ENCODE measurements around the gene REG3A.

Gene REG3A

DNA sequence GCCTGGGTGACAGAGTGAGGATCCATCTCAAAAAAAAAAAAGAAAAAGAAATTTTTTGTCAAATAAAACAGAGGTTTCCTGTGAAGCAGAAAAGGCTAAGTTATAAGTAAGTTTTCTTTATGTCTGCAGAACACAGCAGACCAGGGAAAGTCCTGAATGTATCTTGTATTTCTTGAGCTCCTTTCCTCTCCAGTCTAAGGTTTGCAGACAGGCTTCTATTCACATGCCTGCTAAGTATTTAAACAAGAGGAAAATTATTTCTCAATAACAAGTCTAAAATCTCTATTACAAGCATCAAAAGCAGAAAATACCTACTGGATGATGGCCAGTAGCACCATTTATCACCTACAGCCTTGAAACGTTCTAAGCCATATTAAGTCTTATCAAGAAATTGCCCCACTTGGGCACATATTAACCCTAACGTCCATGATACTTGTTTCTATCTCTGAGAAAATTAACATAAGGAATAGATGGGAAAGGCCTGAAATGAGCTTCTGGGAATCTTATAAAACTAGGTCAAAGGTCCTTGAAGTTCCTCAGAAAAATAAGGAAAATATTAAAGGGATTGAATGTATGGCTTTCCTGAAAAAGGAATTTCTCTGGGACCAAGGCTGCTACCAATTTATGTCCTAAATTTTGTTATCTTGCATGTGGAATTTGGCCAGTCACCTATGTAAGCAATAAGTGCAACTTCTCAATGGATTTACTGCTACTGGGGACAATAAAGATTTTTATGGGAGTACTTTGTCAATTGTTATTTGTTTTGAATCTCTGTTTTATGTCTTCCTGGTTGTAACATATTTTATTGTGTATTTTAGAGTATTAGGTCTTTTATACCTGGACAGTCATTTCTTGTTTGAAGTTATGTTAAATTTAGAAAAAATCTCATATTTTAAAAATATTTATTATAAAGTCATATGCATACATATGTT is 42.3 kb downstream of the REG3A start:
- no peak for DNase-seq

DNA sequence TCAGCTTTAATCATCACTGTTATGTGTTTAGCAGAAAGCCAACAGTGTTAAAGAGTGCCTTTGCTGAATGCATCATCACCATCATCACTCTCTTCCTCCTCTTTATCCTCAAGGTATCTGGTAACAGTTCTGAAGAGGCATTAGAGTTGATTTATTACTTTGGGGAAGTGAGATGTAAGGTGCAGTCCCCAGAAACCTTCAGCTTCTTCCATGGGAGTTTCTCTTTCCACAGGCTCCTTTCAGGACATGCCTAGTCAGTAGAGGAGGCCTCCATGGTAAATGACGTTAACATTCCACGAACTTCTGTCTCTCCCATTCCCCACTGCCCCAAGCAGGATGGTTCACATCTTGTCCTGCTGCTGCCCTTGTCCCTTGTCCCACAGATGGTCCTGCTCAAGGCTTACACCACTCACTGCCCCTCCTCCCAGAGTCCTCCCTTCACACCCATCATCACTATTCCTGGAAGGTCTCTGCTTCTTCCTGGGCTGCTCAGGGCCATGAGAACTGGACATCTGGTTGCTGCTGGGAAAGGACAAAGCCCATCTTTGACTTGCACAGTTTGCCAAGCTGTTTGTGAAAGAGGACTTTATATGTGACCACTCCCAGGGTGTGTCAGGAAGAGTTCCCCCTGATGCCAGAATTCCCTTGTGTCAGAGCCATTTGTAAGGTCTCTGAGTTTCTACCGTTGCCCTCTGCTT is 44.6 kb downstream of the REG3A start:
- no peak for DNase-seq

DNA sequence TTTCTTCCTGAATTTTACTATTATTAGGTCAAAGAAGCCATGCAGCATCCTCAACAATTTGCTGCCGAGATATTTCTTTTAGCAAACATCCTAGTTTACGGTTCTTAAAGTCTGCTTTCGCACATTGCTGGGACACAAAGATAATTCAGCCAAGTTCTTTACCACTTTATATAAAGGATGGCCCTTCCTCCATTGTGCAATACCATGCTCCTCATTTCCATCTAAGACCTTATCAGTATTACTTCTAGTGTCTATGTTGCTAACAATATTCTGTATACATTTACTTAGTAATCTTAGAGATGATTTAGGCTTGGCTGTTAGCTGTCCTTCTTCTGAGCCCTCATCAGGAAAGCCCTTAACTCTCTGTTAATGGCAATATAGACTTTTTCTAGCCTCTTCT is 47.3 kb downstream of the REG3A start:
- DNase-seq = no peak
